K562 (cell line): ENCODE measurements around the gene DMD. TPM values are rescaled to one million over a fixed set of nuclear protein-coding genes. Genes with fewer than 3 reads are reported as not detected.

Experiments
- EHMT2 ChIP-seq: fragments of 450-650 bp; IDR thresholded peaks from 2 replicates; pipeline ENCODE4 v1.6.1; 2018; ENCODE audit warnings: antibody characterized with exemption
- JUND ChIP-seq, 2 experiments: IDR thresholded peaks; 2 replicates in 1 of 2; 3 replicates in 1 of 2; pipeline ENCODE4 v1.6.1; 2011; ENCODE audit warnings: borderline replicate concordance in 2 of 2, low read depth in 2 of 2, low read length in 2 of 2, improper control_type of control experiment in 1 of 2, missing biosample characterization in 1 of 2, missing genetic modification characterization in 1 of 2, missing genetic modification reagents in 1 of 2
- SMAD3 ChIP-seq: fragments of 450-650 bp; formaldehyde crosslinking; conservative IDR thresholded peaks from 2 replicates; pipeline ENCODE4 v1.4.0; 2020; ENCODE audit warnings: mild to moderate bottlenecking
- ZNF146 ChIP-seq: IDR thresholded peaks from one replicate; pipeline ENCODE4 v1.6.1; 2018; ENCODE audit warnings: missing compliant biosample characterization; ENCODE audit not compliant: unreplicated experiment
- ZNF609 ChIP-seq: sonication (generic); formaldehyde crosslinking; IDR thresholded peaks from 2 replicates; pipeline ENCODE4 v1.8.1; 2023; ENCODE audit warnings: missing genetic modification reagents, mild to moderate bottlenecking, borderline replicate concordance
- polyA plus RNA-seq, 8 experiments: library from polyadenylated mRNA; depleted of rRNA in 4 of 8; stranded (reverse) in 5 of 8; unstranded in 3 of 8; fragments of >200 nt; fragmentation: Nextera tagmentation in 2 of 8; fragmentation: Illumina TruSeq in 1 of 8; extraction: Ambion mirVana in 2 of 8; extraction: Trizol in 1 of 8; gene quantifications; 2 replicates each; pipeline versions ENCODE4 v1.2.1 to v1.2.3, GENCODE V29; 2011 to 2014; ENCODE audit warnings: inconsistent platforms in 1 of 8, missing spikeins in 1 of 8
- total RNA-seq, 7 experiments: library from RNA; depleted of rRNA in 6 of 7; stranded (reverse); fragments of >200 nt in 6 of 7; fragmentation: Illumina TruSeq in 2 of 7; extraction: Trizol in 2 of 7; gene quantifications; 2 replicates each; pipeline versions ENCODE4 v1.2.1 to v1.2.3, GENCODE V29; 2011 to 2021; ENCODE audit warnings: low replicate concordance in 1 of 7
- TF ChIP-seq, protein P1 (sequence below): fragments of 200-400 bp; formaldehyde crosslinking; IDR thresholded peaks from 2 replicates; pipeline ENCODE4 v1.6.1; 2017; ENCODE audit warnings: mild to moderate bottlenecking, low read depth, low read length, moderate library complexity

Gene DMD
- total and polyA plus RNA-seq, 9 of the 15 experiments (the other 6 are each of a cell fraction or from before 2014, with no cell fraction given): 3.8 to 20.4 (median 11.4) TPM

- TF ChIP-seq ZNF609 (CRISPR knock-in tag) (no peak), ZNF146 (CRISPR knock-in tag) (no peak), JUND (IDR thresholded peaks at IDR 0.05; ENCODE audit: borderline replicate concordance, low read depth, low read length) (no peak), JUND (tag; IDR thresholded peaks at IDR 0.05; ENCODE audit: borderline replicate concordance, low read depth, low read length) (no peak), SMAD3 (no peak), EHMT2 (no peak)
- TF ChIP-seq, protein P1, sequence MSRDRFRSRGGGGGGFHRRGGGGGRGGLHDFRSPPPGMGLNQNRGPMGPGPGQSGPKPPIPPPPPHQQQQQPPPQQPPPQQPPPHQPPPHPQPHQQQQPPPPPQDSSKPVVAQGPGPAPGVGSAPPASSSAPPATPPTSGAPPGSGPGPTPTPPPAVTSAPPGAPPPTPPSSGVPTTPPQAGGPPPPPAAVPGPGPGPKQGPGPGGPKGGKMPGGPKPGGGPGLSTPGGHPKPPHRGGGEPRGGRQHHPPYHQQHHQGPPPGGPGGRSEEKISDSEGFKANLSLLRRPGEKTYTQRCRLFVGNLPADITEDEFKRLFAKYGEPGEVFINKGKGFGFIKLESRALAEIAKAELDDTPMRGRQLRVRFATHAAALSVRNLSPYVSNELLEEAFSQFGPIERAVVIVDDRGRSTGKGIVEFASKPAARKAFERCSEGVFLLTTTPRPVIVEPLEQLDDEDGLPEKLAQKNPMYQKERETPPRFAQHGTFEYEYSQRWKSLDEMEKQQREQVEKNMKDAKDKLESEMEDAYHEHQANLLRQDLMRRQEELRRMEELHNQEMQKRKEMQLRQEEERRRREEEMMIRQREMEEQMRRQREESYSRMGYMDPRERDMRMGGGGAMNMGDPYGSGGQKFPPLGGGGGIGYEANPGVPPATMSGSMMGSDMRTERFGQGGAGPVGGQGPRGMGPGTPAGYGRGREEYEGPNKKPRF: no peak
Observed at GRCh38 chrX:31245714-31246113, 1965.6 kb downstream of the DMD start (continued).
